BE2C (cell line): ENCODE results near the gene RAB11FIP3. TPM values are rescaled to one million over a fixed set of nuclear protein-coding genes. Genes with fewer than 3 reads are reported as not detected.
"Not testable (repeated sequence)": the region's sequence is repeated elsewhere in the genome, so short reads cannot be mapped to it uniquely, and the experiment has no call there.

Source experiments
- DNase-seq: peaks from one replicate; pipeline ENCODE4 v3.0.0-alpha.2; 2020
- H3K27me3 ChIP-seq: fragments of 250-450 bp; sonication (Bioruptor Pico); 2 replicates; pipeline ENCODE4 v1.5.1; 2020; ENCODE audit warnings: mild to moderate bottlenecking
- H3K36me3 ChIP-seq: fragments of 250-450 bp; sonication (Bioruptor Pico); 2 replicates; pipeline ENCODE4 v1.5.1; 2020; ENCODE audit warnings: mild to moderate bottlenecking
- H3K4me1 ChIP-seq: fragments of 250-450 bp; sonication (Bioruptor Pico); 2 replicates; pipeline ENCODE4 v1.5.1; 2020
- H3K4me3 ChIP-seq: 2 replicates; pipeline ENCODE4 v1.5.1; 2011; ENCODE audit warnings: low read depth, low read length
- H3K9me3 ChIP-seq: fragments of 250-450 bp; sonication (Bioruptor Pico); 2 replicates; pipeline ENCODE4 v1.5.1; 2020
- CTCF ChIP-seq: IDR thresholded peaks from 2 replicates; pipeline ENCODE4 v1.5.1; 2012; ENCODE audit warnings: mild to moderate bottlenecking, low read depth, low read length
- polyA plus RNA-seq: library from polyadenylated mRNA; unstranded; fragments of >200 nt; gene quantifications from one replicate; pipeline ENCODE4 v1.2.1, GENCODE V29; 2012; ENCODE audit warnings: low read depth, missing spikeins; ENCODE audit not compliant: insufficient read length, insufficient read depth

The RAB11FIP3 gene
- 25.3 TPM for polyA plus RNA-seq

GRCh38 chr16:425082-425718 is at the start of gene RAB11FIP3:
Gene RAB11FIP3 (plus strand): TSS chr16:425649. CDS start chr16:426007, 358 bp downstream.
- no peaks in the 10 kb centered on the region for H3K36me3 ChIP-seq
- peaks cover 7% of the 10 kb centered on the region for H3K4me1 ChIP-seq
- no peaks in the 10 kb centered on the region for H3K9me3 ChIP-seq
- peak; percentile 35 for TF ChIP-seq CTCF
- DNase-seq = peak; percentile 91
- H3K27me3 ChIP-seq = peaks cover 4% of the 10 kb centered on the region
- peak within 1 kb of the TSS; percentile 71 for H3K4me3 ChIP-seq

GRCh38 chr16:375927-376816 is 49.3 kb upstream of the RAB11FIP3 start:
- H3K9me3 ChIP-seq = no peaks in the 10 kb centered on the region
- no peak for TF ChIP-seq CTCF
- no peak overlapping the region for H3K4me3 ChIP-seq
- H3K36me3 ChIP-seq = peaks cover 5% of the 10 kb centered on the region
- H3K27me3 ChIP-seq = no peaks in the 10 kb centered on the region
- H3K4me1 ChIP-seq = peaks cover 8% of the 10 kb centered on the region
- no peak for DNase-seq

- peaks cover 4% of the 10 kb centered on the region; the same call in 1 of the 2 replicates for H3K4me1 ChIP-seq
- H3K36me3 ChIP-seq = peaks cover 5% of the 10 kb centered on the region
- no peak for TF ChIP-seq CTCF
- no peaks in the 10 kb centered on the region for H3K9me3 ChIP-seq
- no peak overlapping the region for H3K4me3 ChIP-seq
- peak; percentile 11 for DNase-seq
- H3K27me3 ChIP-seq = no peaks in the 10 kb centered on the region
Observed at GRCh38 chr16:376817-377418, 48.5 kb upstream of the RAB11FIP3 start.

GRCh38 chr16:377419-377951 is 48.0 kb upstream of the RAB11FIP3 start:
- H3K36me3 ChIP-seq = peaks cover 5% of the 10 kb centered on the region
- no peak overlapping the region for H3K4me3 ChIP-seq
- no peaks in the 10 kb centered on the region for H3K9me3 ChIP-seq
- DNase-seq = peak; percentile 15
- TF ChIP-seq CTCF = no peak
- H3K27me3 ChIP-seq = no peaks in the 10 kb centered on the region
- H3K4me1 ChIP-seq = no peaks in the 10 kb centered on the region

- H3K4me1 ChIP-seq, DNase-seq, H3K4me3 ChIP-seq, H3K36me3 ChIP-seq, H3K9me3 ChIP-seq, H3K27me3 ChIP-seq: not testable (repeated sequence)
Observed at GRCh38 chr16:378113-378820, 47.2 kb upstream of the RAB11FIP3 start.

GRCh38 chr16:378821-379182 is 46.6 kb upstream of the RAB11FIP3 start:
- Histone ChIP-seq H3K9me3 (no peaks in the 10 kb centered on the region), H3K4me1 (no peaks in the 10 kb centered on the region), H3K36me3 (peaks cover 1% of the 10 kb centered on the region), H3K27me3 (no peaks in the 10 kb centered on the region), H3K4me3 (no peak overlapping the region)
- no peak for DNase-seq
- TF ChIP-seq CTCF = no peak
